Activated effector memory CD4-positive, alpha-beta T cell treated with Interleukin-2 at 50 U/mL for 16 hours (primary cell): ENCODE data around the gene RPL6.
A peak's percentile ranks its signal among the peaks of the same experiment; 100 is the strongest.
"Not testable (repeated sequence)": the region's sequence is repeated elsewhere in the genome, so short reads cannot be mapped to it uniquely, and the experiment has no call there.

ENCODE experiments used
- DNase-seq: peaks from one replicate; pipeline ENCODE4 v3.0.0-alpha.2; 2020

The RPL6 gene

GRCh38 chr12:112418608-112419296 lies 9.3 kb upstream of the RPL6 start, which contains the start of gene PTPN11:
Gene PTPN11 (plus strand): TSS chr12:112418947. CDS start chr12:112419112, 165 bp downstream.
- peak; percentile 85 for DNase-seq

GRCh38 chr12:112418273-112418607 lies 8.8 kb upstream of the RPL6 start:
- DNase-seq, result no peak

- DNase-seq, result not testable (repeated sequence)
Measured at GRCh38 chr12:112415457-112415856, 6.1 kb upstream of the RPL6 start.

- no peak for DNase-seq
Measured at GRCh38 chr12:112413855-112414625, 4.6 kb upstream of the RPL6 start.

- DNase-seq, result no peak
Measured at GRCh38 chr12:112409906-112410244, 470 bp upstream of the RPL6 start.

GRCh38 chr12:112408621-112409020 lies 784 bp downstream of the RPL6 start:
- no peak for DNase-seq

- not testable (repeated sequence) for DNase-seq
Measured at GRCh38 chr12:112407683-112408082, 1.7 kb downstream of the RPL6 start.

- DNase-seq, result no peak
Measured at GRCh38 chr12:112406519-112407488, 2.6 kb downstream of the RPL6 start.

GRCh38 chr12:112401903-112402498 lies 7.4 kb downstream of the RPL6 start:
- no peak for DNase-seq

- no peak for DNase-seq
Measured at GRCh38 chr12:112401054-112401453, 8.4 kb downstream of the RPL6 start.

GRCh38 chr12:112393328-112393727 lies 16.1 kb downstream of the RPL6 start:
- DNase-seq, result no peak

GRCh38 chr12:112389922-112390654 lies 19.3 kb downstream of the RPL6 start:
- DNase-seq, result not testable (repeated sequence)

- no peak for DNase-seq
Measured at GRCh38 chr12:112389228-112389627, 20.2 kb downstream of the RPL6 start.

- no peak for DNase-seq
Measured at GRCh38 chr12:112386726-112387125, 22.7 kb downstream of the RPL6 start.

- DNase-seq, result no peak
Measured at GRCh38 chr12:112382866-112383265, 26.5 kb downstream of the RPL6 start.

- peak; percentile 87 for DNase-seq
Measured at GRCh38 chr12:112381883-112382796, 27.3 kb downstream of the RPL6 start, which contains the start of gene HECTD4. Gene HECTD4 (minus strand): TSS chr12:112382431. CDS start chr12:112382128, 303 bp downstream.

- DNase-seq, result peak; percentile 13
Measured at GRCh38 chr12:112381406-112381882, 28.0 kb downstream of the RPL6 start.

- DNase-seq, result no peak
Measured at GRCh38 chr12:112380663-112381405, 28.6 kb downstream of the RPL6 start.

GRCh38 chr12:112375105-112375504 lies 34.3 kb downstream of the RPL6 start:
- DNase-seq, result no peak

GRCh38 chr12:112374166-112374740 lies 35.2 kb downstream of the RPL6 start:
- DNase-seq, result no peak
